ENCODE measurements around the gene ABLIM3. TPM values are rescaled to one million over a fixed set of nuclear protein-coding genes. Genes with fewer than 3 reads are reported as not detected.
A peak's percentile ranks its signal among the peaks of the same experiment; 100 is the strongest.

ABLIM3 gene
- polyA plus RNA-seq, 1 donor from 2014 or later, result 17.7 TPM

DNA sequence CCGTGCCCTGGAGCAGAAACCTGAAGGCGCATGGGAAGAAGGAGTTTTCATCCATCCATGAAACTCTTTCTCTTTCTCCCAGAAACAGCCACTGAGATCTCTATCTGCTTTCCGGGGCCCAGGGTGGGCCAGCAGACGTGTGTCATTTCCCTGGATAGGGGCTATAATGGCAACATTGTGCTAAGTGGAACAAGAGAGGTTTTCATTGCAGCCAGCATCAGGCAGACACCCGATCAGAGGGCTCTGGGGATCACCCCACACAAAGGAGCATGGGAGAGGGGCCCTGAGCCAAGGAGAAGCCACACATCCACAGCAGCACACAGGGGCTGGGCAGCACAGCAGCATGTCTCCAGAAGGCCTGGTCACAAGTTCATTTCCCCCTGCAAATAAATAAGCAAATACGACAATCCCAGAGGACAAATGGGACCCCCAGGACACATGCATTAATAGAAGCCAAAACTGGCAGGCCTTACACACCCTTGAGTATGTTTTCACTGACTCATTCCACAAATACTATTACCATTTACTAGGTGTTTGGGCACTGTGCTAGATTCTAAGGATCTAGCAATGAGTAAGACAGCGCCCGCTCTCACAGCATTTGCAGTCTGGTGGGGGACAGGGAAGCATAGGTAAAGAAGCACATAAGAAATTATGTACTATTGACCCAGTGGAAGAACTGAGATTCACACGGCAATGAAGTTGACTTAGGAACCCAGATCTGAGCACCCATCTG, 126.1 kb downstream of the ABLIM3 start:
- no peaks in the 10 kb centered on the region for H3F3A ChIP-seq (ENCODE audit: insufficient read depth, low read length, poor library complexity, severe bottlenecking)
- H3K27ac ChIP-seq (ENCODE audit: low read length), result no peak overlapping the region
- no peaks in the 10 kb centered on the region for H3K9me3 ChIP-seq (ENCODE audit: low read length)
- H3K27me3 ChIP-seq (ENCODE audit: insufficient read depth, low read depth, low read length), result peaks cover 23% of the 10 kb centered on the region
- H2AFZ ChIP-seq (ENCODE audit: low read depth, low read length), result no peak overlapping the region
- H4K20me1 ChIP-seq (ENCODE audit: insufficient read depth), result no peaks in the 10 kb centered on the region
- H3K4me3 ChIP-seq (ENCODE audit: low read length), result no peak overlapping the region
- H3K4me2 ChIP-seq (ENCODE audit: low read length), result no peak overlapping the region
- no peaks in the 10 kb centered on the region for H3K79me2 ChIP-seq (replicated peaks; ENCODE audit: insufficient read depth, low read length)
- TF ChIP-seq RAD21 (conservative IDR thresholded peaks at IDR 0.05) (no peak), EZH2 (IDR thresholded peaks at IDR 0.05; ENCODE audit: borderline replicate concordance, insufficient read depth, low read length, poor library complexity, severe bottlenecking) (no peak), TAF1 (IDR thresholded peaks at IDR 0.05; ENCODE audit: low read depth) (no peak), POLR2AphosphoS5 (IDR thresholded peaks at IDR 0.05) (no peak), EP300 (conservative IDR thresholded peaks at IDR 0.05; ENCODE audit: poor library complexity, severe bottlenecking) (no peak), SMC3 (conservative IDR thresholded peaks at IDR 0.05; ENCODE audit: poor library complexity) (no peak), MXI1 (conservative IDR thresholded peaks at IDR 0.05; ENCODE audit: poor library complexity, severe bottlenecking) (no peak)
- TF ChIP-seq, protein P1, sequence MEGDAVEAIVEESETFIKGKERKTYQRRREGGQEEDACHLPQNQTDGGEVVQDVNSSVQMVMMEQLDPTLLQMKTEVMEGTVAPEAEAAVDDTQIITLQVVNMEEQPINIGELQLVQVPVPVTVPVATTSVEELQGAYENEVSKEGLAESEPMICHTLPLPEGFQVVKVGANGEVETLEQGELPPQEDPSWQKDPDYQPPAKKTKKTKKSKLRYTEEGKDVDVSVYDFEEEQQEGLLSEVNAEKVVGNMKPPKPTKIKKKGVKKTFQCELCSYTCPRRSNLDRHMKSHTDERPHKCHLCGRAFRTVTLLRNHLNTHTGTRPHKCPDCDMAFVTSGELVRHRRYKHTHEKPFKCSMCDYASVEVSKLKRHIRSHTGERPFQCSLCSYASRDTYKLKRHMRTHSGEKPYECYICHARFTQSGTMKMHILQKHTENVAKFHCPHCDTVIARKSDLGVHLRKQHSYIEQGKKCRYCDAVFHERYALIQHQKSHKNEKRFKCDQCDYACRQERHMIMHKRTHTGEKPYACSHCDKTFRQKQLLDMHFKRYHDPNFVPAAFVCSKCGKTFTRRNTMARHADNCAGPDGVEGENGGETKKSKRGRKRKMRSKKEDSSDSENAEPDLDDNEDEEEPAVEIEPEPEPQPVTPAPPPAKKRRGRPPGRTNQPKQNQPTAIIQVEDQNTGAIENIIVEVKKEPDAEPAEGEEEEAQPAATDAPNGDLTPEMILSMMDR (IDR thresholded peaks at IDR 0.05; ENCODE audit: poor library complexity, severe bottlenecking), result no peak
- TF ChIP-seq, protein P2, sequence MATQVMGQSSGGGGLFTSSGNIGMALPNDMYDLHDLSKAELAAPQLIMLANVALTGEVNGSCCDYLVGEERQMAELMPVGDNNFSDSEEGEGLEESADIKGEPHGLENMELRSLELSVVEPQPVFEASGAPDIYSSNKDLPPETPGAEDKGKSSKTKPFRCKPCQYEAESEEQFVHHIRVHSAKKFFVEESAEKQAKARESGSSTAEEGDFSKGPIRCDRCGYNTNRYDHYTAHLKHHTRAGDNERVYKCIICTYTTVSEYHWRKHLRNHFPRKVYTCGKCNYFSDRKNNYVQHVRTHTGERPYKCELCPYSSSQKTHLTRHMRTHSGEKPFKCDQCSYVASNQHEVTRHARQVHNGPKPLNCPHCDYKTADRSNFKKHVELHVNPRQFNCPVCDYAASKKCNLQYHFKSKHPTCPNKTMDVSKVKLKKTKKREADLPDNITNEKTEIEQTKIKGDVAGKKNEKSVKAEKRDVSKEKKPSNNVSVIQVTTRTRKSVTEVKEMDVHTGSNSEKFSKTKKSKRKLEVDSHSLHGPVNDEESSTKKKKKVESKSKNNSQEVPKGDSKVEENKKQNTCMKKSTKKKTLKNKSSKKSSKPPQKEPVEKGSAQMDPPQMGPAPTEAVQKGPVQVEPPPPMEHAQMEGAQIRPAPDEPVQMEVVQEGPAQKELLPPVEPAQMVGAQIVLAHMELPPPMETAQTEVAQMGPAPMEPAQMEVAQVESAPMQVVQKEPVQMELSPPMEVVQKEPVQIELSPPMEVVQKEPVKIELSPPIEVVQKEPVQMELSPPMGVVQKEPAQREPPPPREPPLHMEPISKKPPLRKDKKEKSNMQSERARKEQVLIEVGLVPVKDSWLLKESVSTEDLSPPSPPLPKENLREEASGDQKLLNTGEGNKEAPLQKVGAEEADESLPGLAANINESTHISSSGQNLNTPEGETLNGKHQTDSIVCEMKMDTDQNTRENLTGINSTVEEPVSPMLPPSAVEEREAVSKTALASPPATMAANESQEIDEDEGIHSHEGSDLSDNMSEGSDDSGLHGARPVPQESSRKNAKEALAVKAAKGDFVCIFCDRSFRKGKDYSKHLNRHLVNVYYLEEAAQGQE (IDR thresholded peaks at IDR 0.05; ENCODE audit: borderline replicate concordance), result no peak
- H3K9me2 ChIP-seq (ENCODE audit: insufficient read depth, low read length), result no peaks in the 10 kb centered on the region
- no peaks in the 10 kb centered on the region for H3K36me3 ChIP-seq (ENCODE audit: insufficient read depth, low read length)
- no peak overlapping the region for H3K9ac ChIP-seq (ENCODE audit: low read length)

DNA sequence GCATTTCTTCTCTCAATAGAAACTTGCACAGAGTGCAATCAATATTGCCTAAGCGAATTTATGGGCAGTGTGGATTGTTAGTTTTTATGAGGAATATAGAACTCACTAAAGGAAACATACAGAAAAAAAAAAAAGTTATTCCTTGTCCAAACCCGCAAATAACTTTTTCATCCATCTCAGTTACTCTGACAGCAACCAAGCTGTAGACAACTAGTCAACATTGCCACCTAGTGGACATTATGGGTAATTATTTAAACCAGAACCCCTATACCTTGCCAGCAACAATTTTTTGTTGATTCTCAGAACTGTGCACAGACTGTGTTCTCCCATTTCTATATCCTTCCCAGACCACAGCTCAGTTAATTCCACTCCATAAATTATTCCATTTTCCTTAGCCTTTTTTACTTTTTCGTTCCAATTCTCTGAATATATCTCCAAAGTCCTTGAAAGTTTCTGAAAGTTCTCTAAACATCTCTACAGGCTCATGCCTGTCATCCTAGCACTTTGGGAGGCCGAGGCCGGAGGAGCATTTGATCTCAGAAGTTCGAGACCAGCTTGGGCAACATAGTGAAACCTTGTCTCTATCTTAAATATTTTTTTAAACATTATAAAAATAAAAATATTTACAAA, 127.8 kb downstream of the ABLIM3 start:
- H2AFZ ChIP-seq (ENCODE audit: low read depth, low read length), result no peak overlapping the region
- H4K20me1 ChIP-seq (ENCODE audit: insufficient read depth), result no peaks in the 10 kb centered on the region
- H3K36me3 ChIP-seq (ENCODE audit: insufficient read depth, low read length), result no peaks in the 10 kb centered on the region
- no peak overlapping the region for H3K27ac ChIP-seq (ENCODE audit: low read length)
- H3K4me2 ChIP-seq (ENCODE audit: low read length), result no peak overlapping the region
- H3F3A ChIP-seq (ENCODE audit: insufficient read depth, low read length, poor library complexity, severe bottlenecking), result no peaks in the 10 kb centered on the region
- H3K9me3 ChIP-seq (ENCODE audit: low read length), result no peaks in the 10 kb centered on the region
- H3K27me3 ChIP-seq (ENCODE audit: insufficient read depth, low read depth, low read length), result peaks cover 37% of the 10 kb centered on the region
- no peak overlapping the region for H3K4me3 ChIP-seq (ENCODE audit: low read length)
- no peaks in the 10 kb centered on the region for H3K79me2 ChIP-seq (replicated peaks; ENCODE audit: insufficient read depth, low read length)
- no peak overlapping the region for H3K9ac ChIP-seq (ENCODE audit: low read length)
- H3K9me2 ChIP-seq (ENCODE audit: insufficient read depth, low read length), result no peaks in the 10 kb centered on the region
- TF ChIP-seq MXI1 (conservative IDR thresholded peaks at IDR 0.05; ENCODE audit: poor library complexity, severe bottlenecking) (no peak), SMC3 (conservative IDR thresholded peaks at IDR 0.05; ENCODE audit: poor library complexity) (peak; percentile 73), RAD21 (conservative IDR thresholded peaks at IDR 0.05) (peak; percentile 81), TAF1 (IDR thresholded peaks at IDR 0.05; ENCODE audit: low read depth) (no peak)
- TF ChIP-seq, protein P1 (IDR thresholded peaks at IDR 0.05; ENCODE audit: poor library complexity, severe bottlenecking), result peak; percentile 85
